Measurements from ENCODE around the gene DOK4.
A peak's percentile ranks its signal among the peaks of the same experiment; 100 is the strongest.

DOK4 gene

GRCh38 chr16:57478396-57479204 lies 7.7 kb downstream of the DOK4 start:
- Mint-ChIP-seq H3K27ac (no peak overlapping the region), H3K27me3 (no peaks in the 10 kb centered on the region), H3K9me3 (ENCODE audit: low read depth) (no peaks in the 10 kb centered on the region), H3K4me1 (ENCODE audit: low read depth) (peaks cover 14% of the 10 kb centered on the region), H3K4me3 (no peak overlapping the region), H3K36me3 (no peaks in the 10 kb centered on the region)

DNA sequence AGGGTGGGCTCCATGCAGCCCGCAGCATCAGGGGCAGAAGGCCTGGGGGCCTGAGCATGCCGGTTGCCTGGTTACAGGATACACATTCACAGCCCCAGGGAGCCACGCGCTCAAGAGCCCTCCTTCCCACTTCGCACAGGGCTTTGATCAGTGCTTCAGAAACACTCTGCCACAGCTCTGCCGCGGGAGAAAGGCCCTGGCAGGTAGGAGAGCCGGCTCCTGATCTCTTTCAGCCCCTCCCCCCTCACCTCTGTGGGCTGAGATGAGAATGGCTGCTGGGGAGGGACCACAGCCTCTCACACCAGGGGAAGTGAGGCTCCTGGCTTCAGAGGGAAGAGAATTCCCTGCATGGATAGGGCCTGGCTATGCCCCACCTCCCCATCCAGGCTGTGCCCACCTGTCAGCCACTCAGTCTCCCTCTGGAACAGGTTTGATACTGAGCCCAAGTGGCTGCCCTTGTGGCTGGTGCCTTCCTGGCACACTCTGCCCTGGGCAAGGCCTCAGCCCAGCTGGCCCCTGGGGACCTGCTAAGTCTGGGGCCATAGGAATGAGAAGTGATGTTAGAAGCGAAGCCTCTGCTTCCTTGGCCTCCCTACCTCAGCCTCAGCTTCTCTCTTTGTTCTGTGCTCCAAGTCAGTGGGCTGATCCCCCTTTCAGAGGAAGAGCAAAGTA lies 8.6 kb downstream of the DOK4 start:
- Mint-ChIP-seq H3K4me1 (ENCODE audit: low read depth) (peaks cover 14% of the 10 kb centered on the region), H3K9me3 (ENCODE audit: low read depth) (no peaks in the 10 kb centered on the region), H3K27me3 (no peaks in the 10 kb centered on the region), H3K36me3 (no peaks in the 10 kb centered on the region), H3K4me3 (no peak overlapping the region), H3K27ac (no peak overlapping the region)

- H3K27ac Mint-ChIP-seq = no peak overlapping the region
Measured at GRCh38 chr16:57476546-57477410, 9.5 kb downstream of the DOK4 start.

GRCh38 chr16:57475711-57476339 lies 10.5 kb downstream of the DOK4 start:
- Mint-ChIP-seq H3K27ac (peak overlapping the region; percentile 46), H3K9me3 (ENCODE audit: low read depth) (no peaks in the 10 kb centered on the region), H3K4me3 (peak overlapping the region; percentile 10), H3K4me1 (ENCODE audit: low read depth) (peaks cover 14% of the 10 kb centered on the region), H3K27me3 (no peaks in the 10 kb centered on the region), H3K36me3 (no peaks in the 10 kb centered on the region)

More at GRCh38 chr16:57476546-57477410, 9.5 kb downstream of the DOK4 start:
- H3K27me3 Mint-ChIP-seq = no peaks in the 10 kb centered on the region
- no peaks in the 10 kb centered on the region for H3K36me3 Mint-ChIP-seq
- H3K4me1 Mint-ChIP-seq (ENCODE audit: low read depth) = peaks cover 14% of the 10 kb centered on the region
- peak overlapping the region; percentile 10 for H3K4me3 Mint-ChIP-seq
- H3K9me3 Mint-ChIP-seq (ENCODE audit: low read depth) = no peaks in the 10 kb centered on the region

- H3K27ac Mint-ChIP-seq = no peak overlapping the region
- H3K4me1 Mint-ChIP-seq (ENCODE audit: low read depth) = peaks cover 14% of the 10 kb centered on the region
- no peaks in the 10 kb centered on the region for H3K36me3 Mint-ChIP-seq
- H3K4me3 Mint-ChIP-seq = no peak overlapping the region
- H3K27me3 Mint-ChIP-seq = no peaks in the 10 kb centered on the region
- H3K9me3 Mint-ChIP-seq (ENCODE audit: low read depth) = no peaks in the 10 kb centered on the region
Measured at GRCh38 chr16:57474671-57475661, 11.3 kb downstream of the DOK4 start.

DNA sequence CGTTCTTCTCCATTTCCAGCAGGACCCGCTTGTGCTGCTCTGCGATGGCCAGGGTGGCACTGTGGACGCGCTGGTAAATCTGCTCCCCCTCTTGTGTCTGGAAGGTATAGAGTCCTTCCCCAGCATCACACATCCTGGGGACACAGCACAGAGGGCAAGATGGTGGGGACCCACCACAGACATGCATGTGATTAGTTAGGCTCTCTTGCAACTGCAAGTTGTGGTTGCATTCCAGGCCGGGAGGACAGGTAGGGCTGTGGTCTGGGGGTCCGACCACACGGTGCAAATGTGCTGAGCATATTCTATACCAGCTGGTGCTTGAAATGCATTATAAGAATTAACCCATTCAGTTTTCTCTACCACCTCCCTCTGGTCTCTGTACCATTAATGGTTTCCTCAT lies 12.4 kb downstream of the DOK4 start:
- no peak overlapping the region for H3K27ac Mint-ChIP-seq
- H3K27me3 Mint-ChIP-seq = no peaks in the 10 kb centered on the region
- no peaks in the 10 kb centered on the region for H3K36me3 Mint-ChIP-seq
- H3K9me3 Mint-ChIP-seq (ENCODE audit: low read depth) = no peaks in the 10 kb centered on the region
- no peak overlapping the region for H3K4me3 Mint-ChIP-seq
- H3K4me1 Mint-ChIP-seq (ENCODE audit: low read depth) = peaks cover 12% of the 10 kb centered on the region

GRCh38 chr16:57473176-57473840 lies 13.0 kb downstream of the DOK4 start:
- Mint-ChIP-seq H3K9me3 (ENCODE audit: low read depth) (no peaks in the 10 kb centered on the region), H3K4me1 (ENCODE audit: low read depth) (peaks cover 10% of the 10 kb centered on the region), H3K36me3 (peaks cover under 1% of the 10 kb centered on the region), H3K27me3 (no peaks in the 10 kb centered on the region), H3K27ac (no peak overlapping the region), H3K4me3 (no peak overlapping the region)

GRCh38 chr16:57472665-57473060 lies 13.6 kb downstream of the DOK4 start:
- peaks cover 2% of the 10 kb centered on the region for H3K36me3 Mint-ChIP-seq
- H3K4me3 Mint-ChIP-seq = no peak overlapping the region
- H3K27me3 Mint-ChIP-seq = no peaks in the 10 kb centered on the region
- H3K27ac Mint-ChIP-seq = no peak overlapping the region
- H3K9me3 Mint-ChIP-seq (ENCODE audit: low read depth) = no peaks in the 10 kb centered on the region
- H3K4me1 Mint-ChIP-seq (ENCODE audit: low read depth) = peaks cover 10% of the 10 kb centered on the region

- Mint-ChIP-seq H3K9me3 (ENCODE audit: low read depth) (no peaks in the 10 kb centered on the region), H3K27me3 (no peaks in the 10 kb centered on the region), H3K4me1 (ENCODE audit: low read depth) (peaks cover 10% of the 10 kb centered on the region), H3K36me3 (peaks cover 2% of the 10 kb centered on the region), H3K27ac (peak overlapping the region; percentile 75), H3K4me3 (no peak overlapping the region)
Measured at GRCh38 chr16:57471852-57472664, 14.2 kb downstream of the DOK4 start.

GRCh38 chr16:57471209-57471608 lies 15.1 kb downstream of the DOK4 start:
- Mint-ChIP-seq H3K4me1 (ENCODE audit: low read depth) (peaks cover 6% of the 10 kb centered on the region), H3K27ac (no peak overlapping the region), H3K27me3 (no peaks in the 10 kb centered on the region), H3K4me3 (no peak overlapping the region), H3K9me3 (ENCODE audit: low read depth) (no peaks in the 10 kb centered on the region), H3K36me3 (peaks cover 2% of the 10 kb centered on the region)

DNA sequence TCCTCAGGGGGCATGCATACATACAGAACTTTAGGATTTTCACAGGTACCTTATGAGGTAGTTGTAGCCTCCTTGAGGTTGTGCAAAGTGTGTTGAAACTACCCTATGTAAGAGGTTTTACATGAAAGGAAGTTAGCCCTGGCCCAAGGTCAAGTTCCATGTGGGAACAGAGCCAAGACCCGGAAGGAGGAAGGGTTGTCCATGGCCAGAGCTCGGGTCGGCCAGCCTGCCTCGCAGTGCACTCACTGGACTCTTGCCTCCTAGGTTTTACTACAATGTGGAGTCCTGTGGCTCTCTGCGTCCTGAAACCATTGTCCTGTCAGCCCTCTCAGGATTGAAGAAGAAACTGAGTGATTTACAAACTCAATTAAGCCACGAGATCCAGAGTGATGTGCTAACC lies 15.6 kb downstream of the DOK4 start:
- H3K36me3 Mint-ChIP-seq = peaks cover 2% of the 10 kb centered on the region
- H3K27me3 Mint-ChIP-seq = no peaks in the 10 kb centered on the region
- H3K9me3 Mint-ChIP-seq (ENCODE audit: low read depth) = no peaks in the 10 kb centered on the region

DNA sequence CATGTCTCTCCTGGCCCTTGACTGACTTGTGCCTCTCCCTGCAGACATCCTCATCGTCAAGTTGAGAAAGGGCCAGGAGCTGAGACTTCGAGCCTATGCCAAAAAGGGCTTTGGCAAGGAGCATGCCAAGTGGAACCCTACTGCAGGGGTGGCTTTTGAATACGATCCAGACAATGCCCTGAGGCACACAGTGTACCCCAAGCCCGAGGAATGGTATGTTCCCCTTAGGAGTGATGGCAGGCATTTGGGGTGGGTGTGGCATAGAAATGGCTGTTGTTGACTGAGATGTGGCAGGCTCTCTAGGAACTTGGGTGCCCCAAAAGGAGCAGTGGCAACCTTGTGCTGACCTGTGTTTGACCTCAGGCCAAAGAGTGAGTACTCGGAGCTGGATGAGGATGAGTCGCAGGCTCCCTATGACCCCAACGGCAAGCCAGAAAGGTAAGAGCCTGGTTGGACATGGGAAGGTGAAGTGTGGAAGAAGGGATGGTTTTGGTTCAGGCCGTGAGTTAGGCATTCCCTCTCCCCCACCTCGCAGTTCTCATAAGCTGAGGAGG lies 16.3 kb downstream of the DOK4 start:
- Mint-ChIP-seq H3K27me3 (no peaks in the 10 kb centered on the region), H3K4me1 (ENCODE audit: low read depth) (peaks cover 10% of the 10 kb centered on the region), H3K36me3 (peaks cover 4% of the 10 kb centered on the region), H3K4me3 (no peak overlapping the region), H3K9me3 (ENCODE audit: low read depth) (no peaks in the 10 kb centered on the region), H3K27ac (no peak overlapping the region)

More for the DNA sequence above, 15.6 kb downstream of the DOK4 start:
- Mint-ChIP-seq H3K27ac (no peak overlapping the region), H3K4me3 (no peak overlapping the region), H3K4me1 (ENCODE audit: low read depth) (peaks cover 5% of the 10 kb centered on the region)
